HCT116 (cell line): Measurements from ENCODE around the gene YAP1. TPM values are rescaled to one million over a fixed set of nuclear protein-coding genes. Genes with fewer than 3 reads are reported as not detected.
A peak's percentile ranks its signal among the peaks of the same experiment; 100 is the strongest.

Experiments used
- ATAC-seq: fragments of 200-7000 bp; cut with Tn5 transposase; 2 replicates; pipeline ENCODE4 v1.9.1; 2020; ENCODE audit warnings: mild to moderate bottlenecking, moderate library complexity
- BruUV-seq: library from RNA; stranded (reverse); fragments of 400-500 nt; replicated peaks from 2 replicates; lab custom pipeline; 2021; lab: Mats Ljungman, UMichigan
- CTCF ChIA-PET: fragments of 300-600 bp; sonication (Branson Sonifier 250); formaldehyde crosslinking; loops from one replicate; lab custom pipeline; 2021; ENCODE audit warnings: antibody characterized with exemption; lab: Charles Lee
- POLR2A ChIA-PET: fragments of 300-600, 350-600 bp; sonication (Branson Sonifier 250); formaldehyde crosslinking; loops from one replicate; lab custom pipeline; 2021; ENCODE audit warnings: antibody characterized with exemption; lab: Charles Lee
- RAD21 ChIA-PET, 2 experiments: fragments of 300-600 bp; sonication (Branson Sonifier 250); formaldehyde crosslinking; loops; one replicate each; lab custom pipeline; 2023; ENCODE audit warnings: low total read pairs in 2 of 2; ENCODE audit not compliant: uncharacterized antibody in 2 of 2, unreplicated experiment in 2 of 2, low non-redundant PET in 1 of 2; lab: Charles Lee
- DNase-seq: peaks from one replicate; pipeline ENCODE4 v3.0.0-alpha.2; 2010; ENCODE audit warnings: low read depth, low spot score
- H2AFZ ChIP-seq: fragments of 200-600 bp; shearing (Covaris generic), sonication (generic); 2 replicates; pipeline ENCODE4 v1.6.1; 2017; ENCODE audit warnings: low read depth, mixed run types, mixed read lengths, antibody characterized with exemption, low read length; ENCODE audit not compliant: poor library complexity, severe bottlenecking
- H3K27ac ChIP-seq: 2 replicates; pipeline ENCODE4 v1.5.1; 2012; ENCODE audit warnings: low read depth, low read length
- H3K27me3 ChIP-seq: fragments of 200-600 bp; sonication (generic); 2 replicates; pipeline ENCODE4 v1.6.1; 2016; ENCODE audit warnings: mixed run types, low read length, mixed read lengths; ENCODE audit not compliant: insufficient read depth
- H3K36me3 ChIP-seq, 2 experiments: fragments of 200-500 bp in 1 of 2; fragments of 200-600 bp in 1 of 2; sonication (Bioruptor generic) in 1 of 2; sonication (generic) in 1 of 2; 2 replicates each; pipeline versions ENCODE4 v1.5.1 to v1.6.1; 2014 to 2016; ENCODE audit warnings: low read length in 2 of 2, inconsistent platforms in 1 of 2, mixed read lengths in 1 of 2, mixed run types in 1 of 2; ENCODE audit not compliant: insufficient read depth in 2 of 2, control insufficient read depth in 1 of 2
- H3K4me1 ChIP-seq, 2 experiments: fragments of 200-600 bp in 1 of 2; sonication (generic) in 1 of 2; 2 replicates each; pipeline versions ENCODE4 v1.5.1 to v1.6.1; 2012 to 2017; ENCODE audit warnings: low read length in 2 of 2, inconsistent platforms in 1 of 2, mild to moderate bottlenecking in 1 of 2, mixed read lengths in 1 of 2, mixed run types in 1 of 2, moderate library complexity in 1 of 2; ENCODE audit not compliant: insufficient read depth in 2 of 2, control insufficient read depth in 1 of 2
- H3K4me2 ChIP-seq: fragments of 200-600 bp; sonication (generic); 2 replicates; pipeline ENCODE4 v1.6.1; 2017; ENCODE audit warnings: mixed run types, low read length, mixed read lengths
- H3K4me3 ChIP-seq, 2 experiments: fragments of 200-600 bp in 1 of 2; sonication (generic) in 1 of 2; replicated peaks in 1 of 2; 2 replicates each; pipeline ENCODE4 v1.5.1; 2011 to 2016; ENCODE audit warnings: low read length in 2 of 2, control low read depth in 1 of 2, low read depth in 1 of 2, mild to moderate bottlenecking in 1 of 2, mixed read lengths in 1 of 2, mixed run types in 1 of 2
- H3K79me2 ChIP-seq: fragments of 200-600 bp; sonication (generic); 2 replicates; pipeline ENCODE4 v1.6.1; 2017; ENCODE audit warnings: mild to moderate bottlenecking, mixed run types, low read length, moderate library complexity, mixed read lengths; ENCODE audit not compliant: insufficient read depth
- H3K9ac ChIP-seq: fragments of 200-600 bp; sonication (generic); 2 replicates; pipeline ENCODE4 v1.6.1; 2016; ENCODE audit warnings: low read length, mixed read lengths
- H3K9me2 ChIP-seq: fragments of 200-600 bp; sonication (generic), shearing (Covaris generic); 2 replicates; pipeline ENCODE4 v1.6.1; 2017; ENCODE audit warnings: mixed run types, mild to moderate bottlenecking, moderate library complexity; ENCODE audit not compliant: insufficient read depth
- H3K9me3 ChIP-seq, 2 experiments: fragments of 200-500 bp in 1 of 2; fragments of 200-600 bp in 1 of 2; sonication (Bioruptor generic) in 1 of 2; sonication (generic) in 1 of 2; 2 replicates each; pipeline ENCODE4 v1.6.1; 2014 to 2017; ENCODE audit warnings: low read length in 2 of 2, mixed read lengths in 2 of 2, inconsistent platforms in 1 of 2, low read depth in 1 of 2, mild to moderate bottlenecking in 1 of 2, mixed run types in 1 of 2, moderate library complexity in 1 of 2; ENCODE audit not compliant: control insufficient read depth in 1 of 2, insufficient read depth in 1 of 2
- H4K20me1 ChIP-seq: fragments of 200-600 bp; sonication (generic), shearing (Covaris generic); 2 replicates; pipeline ENCODE4 v1.6.1; 2017; ENCODE audit warnings: mixed run types, mild to moderate bottlenecking, moderate library complexity; ENCODE audit not compliant: insufficient read depth
- CEBPB ChIP-seq: IDR thresholded peaks from 2 replicates; pipeline ENCODE4 v1.6.1; 2012; ENCODE audit warnings: low read depth
- CTCF ChIP-seq, 3 experiments: fragments of 200-600 bp in 1 of 3; sonication (generic) in 1 of 3; IDR thresholded peaks in 2 of 3; conservative IDR thresholded peaks in 1 of 3; 2 replicates each; pipeline ENCODE4 v1.5.1; 2012 to 2017; ENCODE audit warnings: low read depth in 2 of 3, low read length in 2 of 3, antibody characterized with exemption in 1 of 3, borderline replicate concordance in 1 of 3, control low read depth in 1 of 3, mild to moderate bottlenecking in 1 of 3, mixed read lengths in 1 of 3, mixed run types in 1 of 3, moderate library complexity in 1 of 3; ENCODE audit not compliant: insufficient read depth in 1 of 3
- EZH2phosphoT487 ChIP-seq: fragments of 200-600 bp; IDR thresholded peaks from 2 replicates; pipeline ENCODE4 v1.6.1; 2018; ENCODE audit warnings: antibody characterized with exemption, borderline replicate concordance
- FOSL1 ChIP-seq: IDR thresholded peaks from 2 replicates; pipeline ENCODE4 v1.6.1; 2012; ENCODE audit warnings: low read depth
- JUND ChIP-seq: IDR thresholded peaks from 2 replicates; pipeline ENCODE4 v1.6.1; 2012
- RAD21 ChIP-seq: IDR thresholded peaks from 2 replicates; pipeline ENCODE4 v1.6.1; 2012; ENCODE audit warnings: low read depth, mild to moderate bottlenecking
- SIN3A ChIP-seq: IDR thresholded peaks from 2 replicates; pipeline ENCODE4 v1.6.1; 2012; ENCODE audit warnings: low read depth
- SRF ChIP-seq: IDR thresholded peaks from 2 replicates; pipeline ENCODE4 v1.6.1; 2012; ENCODE audit warnings: low read depth
- ZFX ChIP-seq: fragments of 450-650 bp; IDR thresholded peaks from 2 replicates; pipeline ENCODE4 v1.6.1; 2017
- intact Hi-C: fragments of 100-400 bp; cut with micrococcal nuclease; formaldehyde crosslinking; loops from 2 replicates; pipeline ENCODE4 v1.10.0; 2022
- total RNA-seq: library from RNA; stranded (reverse); gene quantifications from one replicate; pipeline ENCODE4 v1.2.1, GENCODE V29; 2021; ENCODE audit not compliant: unreplicated experiment

The YAP1 gene
- total RNA-seq, 1 experiment from 2014 or later, result 88.6 TPM

- H4K20me1 ChIP-seq, result no peaks in the 10 kb centered on the region; the same call in 1 of the 2 replicates
- no peak overlapping the region for H3K4me3 ChIP-seq
- H3K9me3 ChIP-seq, result no peaks in the 10 kb centered on the region
- peak; percentile 68 for ATAC-seq
- intact Hi-C loops, result no loop called here
- CTCF ChIA-PET, result no interaction called here
- no peaks in the 10 kb centered on the region for H3K9me2 ChIP-seq
- peak overlapping the region; percentile 39 for H3K4me2 ChIP-seq
- no peak overlapping the region for H2AFZ ChIP-seq
- no TSS peak for BruUV-seq
- POLR2A ChIA-PET, result no interaction called here
- H3K9ac ChIP-seq, result peak overlapping the region; percentile 15; the same call in 1 of the 2 replicates
- H3K36me3 ChIP-seq, result peaks cover 0 to 3% of the 10 kb centered on the region in 2 experiments; a peak in 1 of 4 replicates
- no peak for DNase-seq
- H3K27ac ChIP-seq, result no peak overlapping the region
- no peaks in the 10 kb centered on the region for H3K27me3 ChIP-seq
- TF ChIP-seq CTCF (IDR thresholded peaks at IDR 0.05 in 2 of 3, conservative IDR thresholded peaks at IDR 0.05 in 1 of 3; ENCODE audit: borderline replicate concordance in 1 of 3, insufficient read depth in 1 of 3, low read depth in 2 of 3, low read length in 2 of 3), result no peak
- 0 out of 2 replicates have a peak, but pooled peaks have one; percentile 15 for TF ChIP-seq JUND
- no peak for TF ChIP-seq ZFX
- TF ChIP-seq, all 23 proteins: peak for 1
- H3K4me1 ChIP-seq, result peaks cover 17 to 45% of the 10 kb centered on the region in 2 experiments
- H3K79me2 ChIP-seq, result peaks cover 83% of the 10 kb centered on the region
- RAD21 ChIA-PET, result no interaction called here
Observed at GRCh38 chr11:102168481-102168880, 58.2 kb downstream of the YAP1 start.

- H3K4me3 ChIP-seq, result no peak overlapping the region
- ATAC-seq, result no peak
- intact Hi-C loops, result loop anchor here (5.0 kb wide), 1 partner anchor 59 kb away; the partner anchor contains the start of gene YAP1
- peak overlapping the region; percentile 29 for H3K4me2 ChIP-seq
- ChIA-PET CTCF (no interaction called here), POLR2A (interaction anchor here (0.7 kb wide), 1 partner anchor 73 kb away, joined by 3 read pairs; no protein-coding TSS in a partner anchor), RAD21 (no interaction called here)
- TF ChIP-seq CEBPB, result peak; percentile 17; the same call in 1 of the 2 replicates
- TF ChIP-seq JUND, result 0 out of 2 replicates have a peak, but pooled peaks have one; percentile 2
- TF ChIP-seq EZH2phosphoT487, result no peak
- TF ChIP-seq RAD21, result 0 out of 2 replicates have a peak, but pooled peaks have one; percentile 1
- 0 out of 2 replicates have a peak, but pooled peaks have one; percentile 44 for TF ChIP-seq SRF
- TF ChIP-seq SIN3A, result no peak
- 0 out of 2 replicates have a peak, but pooled peaks have one; percentile 17 for TF ChIP-seq FOSL1
- H3K4me1 ChIP-seq, result peaks cover 17 to 53% of the 10 kb centered on the region in 2 experiments
- H3K27me3 ChIP-seq, result no peaks in the 10 kb centered on the region
- no TSS peak for BruUV-seq
- H4K20me1 ChIP-seq, result no peaks in the 10 kb centered on the region; the same call in 1 of the 2 replicates
- peaks cover 3 to 6% of the 10 kb centered on the region in 2 experiments; a peak in 3 of 4 replicates for H3K36me3 ChIP-seq
- DNase-seq, result no peak
- no peaks in the 10 kb centered on the region for H3K9me2 ChIP-seq
- H3K27ac ChIP-seq, result no peak overlapping the region
- no peak overlapping the region for H3K9ac ChIP-seq
- no peak overlapping the region for H2AFZ ChIP-seq
- H3K79me2 ChIP-seq, result peaks cover 76% of the 10 kb centered on the region
- no peaks in the 10 kb centered on the region for H3K9me3 ChIP-seq
Observed at GRCh38 chr11:102171101-102171500, 60.9 kb downstream of the YAP1 start.
